HG02763 (cell line): Measurements from ENCODE around the gene RERG.

Experiments used
- ATAC-seq: cut with Tn5 transposase; IDR thresholded peaks from one replicate; pipeline ENCODE4 v1.9.1; 2021; ENCODE audit warnings: mild to moderate bottlenecking, moderate library complexity; ENCODE audit not compliant: unreplicated experiment

Gene RERG

GRCh38 chr12:15220451-15220850, 766 bp downstream of the RERG start:
- ATAC-seq: no peak

GRCh38 chr12:15218794-15219193, 2.4 kb downstream of the RERG start:
- no peak for ATAC-seq

- ATAC-seq: no peak
Measured at GRCh38 chr12:15216036-15216889, 5.0 kb downstream of the RERG start.

GRCh38 chr12:15214851-15215601, 6.2 kb downstream of the RERG start:
- ATAC-seq: no peak

- no peak for ATAC-seq
Measured at GRCh38 chr12:15212930-15213329, 8.3 kb downstream of the RERG start.

GRCh38 chr12:15209782-15210181, 11.4 kb downstream of the RERG start:
- ATAC-seq: no peak

GRCh38 chr12:15208871-15209656, 12.2 kb downstream of the RERG start:
- no peak for ATAC-seq

- no peak for ATAC-seq
Measured at GRCh38 chr12:15208140-15208539, 13.1 kb downstream of the RERG start.

GRCh38 chr12:15206831-15207389, 14.3 kb downstream of the RERG start:
- no peak for ATAC-seq

GRCh38 chr12:15206338-15206737, 14.9 kb downstream of the RERG start:
- ATAC-seq: no peak

- no peak for ATAC-seq
Measured at GRCh38 chr12:15205341-15206010, 15.7 kb downstream of the RERG start.

GRCh38 chr12:15201456-15201855, 19.8 kb downstream of the RERG start:
- ATAC-seq: no peak

- no peak for ATAC-seq
Measured at GRCh38 chr12:15201056-15201455, 20.2 kb downstream of the RERG start.

GRCh38 chr12:15200641-15201040, 20.6 kb downstream of the RERG start:
- no peak for ATAC-seq

- ATAC-seq: no peak
Measured at GRCh38 chr12:15199930-15200329, 21.3 kb downstream of the RERG start.

- ATAC-seq: no peak
Measured at GRCh38 chr12:15196678-15197505, 24.3 kb downstream of the RERG start.

GRCh38 chr12:15196221-15196620, 25.0 kb downstream of the RERG start:
- ATAC-seq: no peak

GRCh38 chr12:15194456-15195368, 26.5 kb downstream of the RERG start:
- ATAC-seq: no peak

- ATAC-seq: no peak
Measured at GRCh38 chr12:15193946-15194345, 27.3 kb downstream of the RERG start.
